Suppressor macrophage treated with lipopolysaccharide for 1 hour (primary cell): Measurements from ENCODE around the gene ADAMTS16.

Experiments used
- DNase-seq, 3 donors: peaks; one replicate each; pipeline ENCODE4 v3.0.0-alpha.2; 2020 to 2022

The ADAMTS16 gene

DNA sequence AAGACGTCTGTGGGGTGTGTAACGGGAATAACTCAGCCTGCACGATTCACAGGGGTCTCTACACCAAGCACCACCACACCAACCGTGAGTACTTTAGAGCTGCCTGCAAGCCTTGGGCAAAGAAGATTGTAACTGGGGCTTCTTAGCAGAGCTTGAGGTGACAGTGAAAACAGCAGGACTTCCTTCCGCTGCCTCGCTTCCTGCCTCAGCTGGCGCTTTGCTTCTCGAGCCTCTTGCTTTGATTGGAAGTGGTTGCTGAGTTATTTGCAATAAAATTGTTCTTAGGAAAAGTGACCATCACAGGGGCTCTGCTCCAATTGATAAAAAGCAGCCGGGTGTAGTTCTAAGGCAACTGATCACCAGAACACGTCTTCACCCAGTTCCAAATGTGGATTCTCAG is 99.1 kb downstream of the ADAMTS16 start:
- DNase-seq: no peak

DNA sequence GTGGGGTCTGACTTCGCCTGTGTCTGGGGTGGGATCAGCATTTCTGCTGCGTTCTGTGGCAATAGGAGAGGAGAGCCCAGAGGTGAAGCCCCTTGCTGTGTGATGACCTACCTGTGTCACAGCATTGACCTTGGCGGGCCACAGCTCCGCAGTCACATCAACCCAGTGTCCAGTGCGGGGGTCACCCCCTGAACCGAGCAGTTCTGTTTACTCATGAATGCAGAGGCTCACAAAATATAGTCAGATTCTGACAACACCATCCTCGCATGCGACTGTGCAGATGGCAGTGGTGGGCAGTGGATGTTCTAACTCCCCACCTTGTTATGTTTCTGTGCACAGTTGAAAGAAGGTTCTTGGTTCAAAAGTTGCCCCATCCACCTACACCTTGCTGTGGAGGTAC is 100.1 kb downstream of the ADAMTS16 start:
- no peak for DNase-seq

DNA sequence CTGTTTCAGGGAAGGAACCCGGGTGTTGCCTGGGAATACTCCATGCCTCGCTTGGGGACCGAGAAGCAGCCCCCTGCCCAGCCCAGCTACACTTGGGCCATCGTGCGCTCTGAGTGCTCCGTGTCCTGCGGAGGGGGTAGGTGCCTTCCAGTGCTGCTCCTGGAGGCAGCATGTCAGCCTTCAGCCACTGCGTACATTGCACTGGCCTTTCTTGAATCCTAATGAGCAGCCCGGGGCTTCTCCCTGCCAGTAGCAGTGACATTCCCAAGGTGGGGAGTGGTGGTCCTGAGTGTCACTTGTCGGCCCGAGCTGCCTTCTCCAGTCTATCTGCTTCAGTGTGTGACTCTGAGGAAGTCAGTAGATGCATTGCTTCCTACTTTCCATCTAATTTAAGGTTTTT is 101.9 kb downstream of the ADAMTS16 start:
- no peak for DNase-seq

DNA sequence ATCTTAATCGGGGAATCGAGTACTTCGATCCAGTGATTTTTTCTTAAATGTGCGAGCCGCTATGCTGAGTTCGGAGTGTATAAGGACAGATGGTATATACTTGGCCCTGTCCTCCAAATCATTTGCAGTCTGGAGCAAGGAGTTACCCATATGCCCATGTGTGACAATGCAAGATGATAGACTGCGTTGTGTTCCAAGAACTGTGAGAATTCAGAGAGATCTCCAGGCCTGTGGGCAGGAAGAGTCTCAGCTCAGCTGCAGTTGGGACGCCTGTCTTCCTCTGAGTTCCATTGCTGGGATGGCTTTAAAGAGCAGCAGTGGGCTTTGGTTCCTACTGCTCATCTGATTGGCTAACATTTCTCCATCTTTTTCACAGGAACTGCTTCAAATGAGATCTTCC is 106.6 kb downstream of the ADAMTS16 start:
- no peak for DNase-seq

DNA sequence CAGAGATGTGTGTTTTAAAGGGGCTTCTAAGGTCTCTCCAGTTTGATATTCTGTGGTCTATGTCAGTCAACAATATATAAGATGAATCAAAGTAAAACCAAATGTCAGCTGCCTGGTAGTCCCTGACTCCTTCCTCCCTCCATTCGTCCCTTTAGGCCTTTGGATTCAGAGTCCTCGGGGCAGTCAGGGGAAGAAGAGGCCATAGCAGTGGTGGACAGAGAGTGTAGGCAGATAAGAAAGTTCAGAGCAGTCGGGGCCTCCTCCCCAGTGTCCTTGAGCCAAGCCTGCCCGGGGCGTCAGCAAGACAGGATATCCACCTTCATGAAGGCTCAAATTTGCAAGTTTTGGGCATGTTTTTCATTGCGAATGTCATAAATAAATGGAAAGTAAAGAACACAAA is 110.6 kb downstream of the ADAMTS16 start:
- DNase-seq: no peak

DNA sequence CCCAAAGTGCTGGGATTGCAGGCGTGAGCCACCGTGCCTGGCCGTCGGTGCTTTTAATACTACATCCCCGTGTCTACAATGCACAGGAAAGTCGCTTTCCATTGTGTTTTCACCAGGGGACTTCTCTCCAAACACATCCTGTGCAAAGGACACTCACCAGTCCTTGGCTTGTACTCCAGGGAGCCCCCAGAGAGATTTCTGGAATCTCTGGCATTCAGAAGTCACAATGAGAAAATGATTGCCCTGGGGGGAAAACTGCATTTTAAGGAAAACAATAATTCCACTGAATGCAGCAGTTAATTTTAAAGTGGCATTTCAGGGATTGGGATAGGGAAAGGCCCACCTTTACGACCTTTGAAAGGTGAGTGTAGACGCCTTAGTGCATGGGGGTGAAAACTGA is 112.0 kb downstream of the ADAMTS16 start:
- DNase-seq: no peak

DNA sequence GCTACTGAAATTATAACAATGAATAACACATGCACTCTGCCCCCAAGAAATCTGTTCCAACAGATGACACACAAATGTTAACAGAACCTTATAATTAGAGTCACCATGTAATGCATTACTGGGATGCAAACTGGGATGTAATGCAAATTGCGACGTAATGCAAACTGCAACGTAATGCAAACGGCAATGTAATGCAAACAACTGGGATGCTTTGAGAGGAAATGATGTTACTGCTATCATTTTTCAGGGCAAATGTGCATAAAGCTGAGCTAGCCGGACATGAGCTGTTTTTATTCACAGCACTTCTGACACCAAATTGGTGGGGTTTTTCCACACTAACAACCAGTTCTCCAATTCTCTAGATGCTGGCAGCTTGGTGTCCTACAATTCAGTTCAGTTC is 117.2 kb downstream of the ADAMTS16 start:
- DNase-seq: no peak

DNA sequence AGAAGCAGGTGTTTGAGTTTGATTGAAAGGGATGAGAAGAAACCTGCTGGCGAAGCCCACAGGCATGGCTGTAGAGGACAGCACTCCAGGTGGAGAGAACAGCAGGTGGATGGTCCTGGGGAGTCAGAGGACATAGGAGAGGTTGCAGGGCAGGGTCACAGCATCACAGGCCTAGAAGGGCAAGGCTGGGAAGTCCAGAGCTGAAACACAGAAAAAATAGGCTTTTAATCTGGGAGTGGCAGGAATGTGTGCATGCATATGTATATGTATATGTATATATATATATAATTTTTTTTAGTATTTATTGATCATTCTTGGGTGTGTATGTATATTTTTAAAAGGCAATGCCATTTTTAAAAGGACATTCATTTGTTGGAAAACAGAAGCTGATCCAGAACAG is 118.4 kb downstream of the ADAMTS16 start:
- DNase-seq: no peak

DNA sequence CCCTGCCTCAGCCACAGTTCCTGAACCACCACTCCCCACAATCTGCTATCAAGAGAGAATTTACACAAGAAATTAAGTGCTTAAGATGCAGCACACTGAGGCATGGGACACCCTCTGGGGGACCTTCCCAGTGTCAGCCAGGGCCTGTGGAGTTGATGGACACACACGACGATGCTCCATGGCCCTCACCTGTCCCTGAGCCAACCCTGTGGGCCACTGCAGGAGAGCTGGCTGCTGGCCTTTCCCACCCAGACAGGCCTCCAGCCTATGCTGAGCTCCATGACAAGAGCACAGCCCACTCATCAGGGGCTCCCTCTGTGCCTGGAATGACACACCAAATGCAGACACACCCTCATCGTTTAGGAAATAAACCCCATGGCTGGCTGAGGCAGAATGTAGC is 124.6 kb downstream of the ADAMTS16 start:
- no peak for DNase-seq

DNA sequence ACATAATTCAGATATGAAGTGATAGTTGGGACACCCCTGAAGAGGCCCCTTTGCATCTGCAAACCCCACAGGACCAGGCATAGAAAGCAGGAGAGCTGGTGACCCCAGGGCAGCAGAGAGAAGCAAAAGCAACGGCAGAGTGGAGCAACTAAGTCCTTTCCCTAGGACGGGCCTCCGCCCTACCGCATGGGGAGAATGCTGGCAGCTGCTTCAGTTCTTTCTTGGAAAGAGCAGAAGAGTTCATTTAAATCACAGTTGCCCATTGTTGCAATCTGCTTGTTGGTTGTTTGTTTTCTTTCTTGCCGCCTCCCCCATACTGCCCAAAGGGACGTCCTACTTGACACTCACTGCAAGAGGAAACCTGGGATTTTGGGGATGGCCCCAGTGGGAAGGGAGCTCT is 126.2 kb downstream of the ADAMTS16 start:
- no peak for DNase-seq

DNA sequence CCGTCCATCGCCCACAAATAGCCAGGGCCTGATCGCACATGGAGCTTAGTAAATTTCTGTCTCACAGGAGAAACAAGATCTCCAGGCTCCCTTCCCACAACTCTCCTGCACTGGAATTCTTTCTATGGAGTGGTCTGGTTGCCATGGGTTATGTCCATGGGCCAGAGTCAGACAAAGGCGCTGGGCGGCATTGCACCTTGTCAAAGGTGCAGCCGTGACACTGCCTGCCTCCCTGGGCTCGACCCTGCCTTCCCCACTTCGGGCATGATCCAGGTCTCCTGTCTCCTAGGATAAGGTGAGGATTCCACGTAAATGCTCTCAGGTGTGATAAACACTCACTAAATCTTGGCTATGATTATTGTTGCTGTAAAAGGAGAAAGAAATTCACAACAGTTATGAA is 130.0 kb downstream of the ADAMTS16 start:
- no peak for DNase-seq

DNA sequence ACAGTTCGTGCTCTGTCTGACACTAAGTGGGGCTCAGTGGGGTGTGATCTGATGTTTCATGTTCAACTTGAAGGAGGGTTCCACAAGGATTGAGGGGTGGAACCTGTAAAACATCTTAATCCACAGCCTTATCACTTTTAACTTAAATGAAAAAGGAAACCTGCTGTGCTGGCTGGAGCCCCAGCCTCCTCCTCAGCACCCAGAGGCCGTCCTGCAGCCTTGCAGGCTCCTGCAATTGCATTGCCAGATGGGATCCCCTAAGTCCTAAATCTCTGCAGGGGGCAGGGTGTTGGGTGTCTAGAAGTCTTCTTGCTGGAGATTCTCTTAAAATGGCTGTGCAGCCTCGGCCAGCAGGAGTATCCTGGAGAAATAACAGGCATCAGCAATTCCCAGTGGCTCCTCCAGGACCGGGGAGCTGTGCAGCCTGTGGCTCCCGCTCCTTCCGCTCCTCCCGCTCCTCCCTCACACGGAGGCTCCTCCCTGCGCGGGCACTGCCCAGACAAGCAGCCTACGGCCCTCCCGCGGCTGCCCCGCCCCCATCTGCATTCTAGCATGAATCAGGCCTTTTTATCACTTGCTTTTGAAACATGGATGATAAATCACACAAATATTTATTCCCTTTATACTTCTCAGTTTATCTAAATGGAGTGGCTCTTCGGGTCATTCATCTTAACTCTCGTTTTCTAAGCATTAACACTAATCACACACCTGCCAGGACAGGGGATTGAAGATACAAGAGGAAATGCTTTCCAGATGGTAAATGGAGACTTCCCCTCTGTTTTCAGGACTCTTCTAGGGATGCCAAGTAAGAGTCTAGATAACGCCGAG is 131.0 kb downstream of the ADAMTS16 start:
- DNase-seq: no peak

DNA sequence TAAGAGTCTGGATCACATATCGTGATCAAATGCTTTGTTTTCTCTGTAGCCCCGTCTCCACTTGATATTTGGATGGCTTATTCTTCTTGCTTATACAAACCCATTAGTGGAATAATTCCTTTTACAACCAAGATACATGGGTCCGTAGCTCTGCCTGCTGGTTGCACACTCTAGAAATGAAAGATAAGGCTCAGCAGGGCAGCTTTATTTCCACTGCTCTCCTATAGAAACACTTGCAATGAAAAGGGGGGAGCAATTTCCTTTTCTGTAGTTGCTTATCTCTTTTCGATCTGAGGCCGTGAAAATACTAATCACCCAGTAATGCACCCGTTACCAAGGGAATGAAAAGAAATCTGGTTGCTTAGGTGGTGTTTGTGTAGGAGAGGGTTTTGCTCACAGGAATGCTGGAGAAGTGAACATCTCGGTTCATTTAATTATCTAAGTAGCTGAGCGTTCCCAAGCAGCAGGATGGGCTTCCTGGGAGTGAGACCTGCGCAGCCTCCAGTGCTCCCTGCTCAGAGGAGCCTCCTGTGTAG is 131.7 kb downstream of the ADAMTS16 start:
- no peak for DNase-seq

DNA sequence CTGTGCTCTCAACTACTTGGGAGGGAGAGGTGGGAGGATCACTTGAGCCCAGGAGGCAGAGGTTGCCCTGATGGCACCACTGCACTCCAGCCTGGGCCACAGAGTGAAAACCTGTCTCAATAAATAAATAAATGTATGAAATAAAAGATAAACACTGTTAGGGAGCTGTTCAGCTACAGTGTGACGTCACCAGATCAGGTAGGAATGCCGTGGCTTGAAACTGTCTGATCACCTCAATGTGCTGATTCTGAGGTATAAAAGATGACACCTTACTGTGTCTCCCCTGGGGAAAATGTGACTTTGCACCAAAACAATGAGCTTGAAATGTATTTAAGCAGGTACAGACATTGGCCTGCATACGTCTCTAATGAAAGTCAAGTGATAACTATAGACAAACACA is 133.3 kb downstream of the ADAMTS16 start:
- no peak for DNase-seq

DNA sequence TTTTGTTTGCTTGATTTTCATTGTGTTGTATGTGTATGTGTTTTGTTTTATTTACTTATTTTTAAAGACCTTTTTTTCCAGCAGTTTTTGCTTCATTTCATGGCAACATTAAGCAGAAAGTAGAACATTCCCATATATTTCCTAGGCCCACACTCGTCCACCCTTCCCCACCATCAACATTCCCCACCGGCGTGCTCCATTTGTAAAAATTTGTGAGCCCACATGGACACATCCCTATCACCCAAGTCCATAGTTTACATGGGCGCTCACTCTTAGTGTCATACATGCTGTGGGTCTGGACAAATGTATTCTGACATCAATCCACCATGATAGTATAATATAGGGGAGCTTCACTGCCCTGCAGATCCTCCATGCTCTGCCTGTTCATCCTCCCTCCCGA is 133.8 kb downstream of the ADAMTS16 start:
- no peak for DNase-seq

DNA sequence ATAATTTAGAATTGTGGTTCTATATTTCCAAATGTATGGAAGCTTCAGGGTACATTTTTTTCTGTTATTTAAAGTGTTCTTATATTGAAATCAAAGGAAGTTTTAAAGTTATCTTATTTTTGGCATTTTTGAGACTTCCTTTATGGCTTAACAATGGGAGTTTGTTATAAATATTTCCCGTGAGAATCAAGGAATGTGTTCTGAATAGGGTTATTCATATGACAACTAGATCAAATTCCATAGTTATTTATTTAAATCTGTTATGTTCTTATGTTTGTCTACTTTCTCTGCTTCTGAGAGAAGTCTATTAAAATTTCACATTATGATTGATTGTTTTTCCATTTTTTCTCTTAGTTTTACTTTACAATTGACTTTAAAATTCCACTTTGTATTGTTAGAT is 135.1 kb downstream of the ADAMTS16 start:
- no peak for DNase-seq

DNA sequence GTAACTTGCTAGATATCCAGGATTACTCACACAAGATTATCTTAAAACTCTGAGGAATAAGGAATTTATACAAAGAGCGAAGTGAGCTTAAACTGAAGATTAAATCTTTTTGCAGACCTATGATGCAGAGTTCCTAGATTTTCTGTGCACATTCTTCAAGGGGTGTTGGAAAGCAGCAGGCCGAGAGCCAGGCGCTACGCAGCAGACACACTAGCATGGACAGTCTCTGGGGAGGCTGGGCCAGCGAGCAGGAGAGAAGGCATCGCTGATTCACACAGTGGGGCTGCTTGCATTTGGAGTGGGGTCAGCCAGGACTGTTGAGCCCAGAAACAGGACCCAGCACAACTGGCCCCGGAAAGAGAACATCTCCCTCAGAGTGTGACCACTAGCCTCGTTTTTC is 136.3 kb downstream of the ADAMTS16 start:
- DNase-seq: no peak

DNA sequence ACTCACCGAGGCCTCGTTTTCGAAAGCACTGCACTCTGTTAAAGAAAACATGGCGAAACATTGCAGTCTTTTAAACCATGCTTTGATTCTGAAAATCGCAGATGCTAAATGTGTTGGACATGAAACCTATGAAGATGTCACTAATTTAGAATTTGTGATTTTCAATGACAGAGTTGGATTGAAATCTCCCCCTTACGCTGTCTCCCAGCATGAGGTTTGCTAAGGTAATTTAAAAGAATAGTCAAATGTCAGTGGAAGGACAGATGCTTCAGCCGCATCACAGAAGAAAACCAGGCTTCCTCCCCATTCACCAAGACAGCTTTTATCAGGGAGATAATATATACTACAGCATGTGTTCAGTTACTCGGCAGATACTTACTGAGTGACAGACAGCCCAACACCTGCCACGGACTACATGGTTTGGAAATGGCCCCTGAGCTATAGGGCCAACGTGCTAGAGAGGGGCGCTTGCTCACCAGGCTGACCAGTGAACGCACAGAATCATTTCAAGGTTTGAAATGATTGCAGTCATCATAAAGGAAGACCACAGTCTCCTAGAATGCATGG is 136.9 kb downstream of the ADAMTS16 start:
- DNase-seq: no peak

DNA sequence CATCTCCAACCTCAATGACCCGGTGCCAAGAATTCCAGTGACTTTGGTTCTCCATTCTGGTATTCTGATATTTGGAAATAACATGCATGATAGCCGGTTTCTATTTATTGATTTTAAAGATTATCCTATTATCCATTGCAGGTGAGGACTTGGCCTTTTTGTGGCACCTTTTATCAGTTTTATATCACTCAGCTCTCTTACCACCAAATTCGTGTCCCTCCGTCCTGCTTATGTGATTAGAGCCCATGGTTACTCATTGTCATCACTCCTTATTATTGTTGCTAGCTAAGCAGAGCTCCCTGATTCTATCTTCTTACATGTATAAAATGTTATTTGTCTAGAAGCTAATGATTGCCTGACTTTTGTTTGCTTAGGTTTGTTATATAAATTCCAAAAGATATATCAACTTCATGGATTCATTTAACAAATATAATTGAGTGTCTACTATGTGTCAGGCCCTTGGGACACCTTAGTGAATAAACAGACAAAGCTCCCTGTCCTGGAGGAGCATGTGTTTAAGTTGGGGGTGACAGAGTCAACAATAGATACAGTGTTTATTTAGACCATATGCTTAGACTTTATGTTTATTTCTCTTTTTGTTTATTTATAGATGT is 138.2 kb downstream of the ADAMTS16 start:
- no peak for DNase-seq

DNA sequence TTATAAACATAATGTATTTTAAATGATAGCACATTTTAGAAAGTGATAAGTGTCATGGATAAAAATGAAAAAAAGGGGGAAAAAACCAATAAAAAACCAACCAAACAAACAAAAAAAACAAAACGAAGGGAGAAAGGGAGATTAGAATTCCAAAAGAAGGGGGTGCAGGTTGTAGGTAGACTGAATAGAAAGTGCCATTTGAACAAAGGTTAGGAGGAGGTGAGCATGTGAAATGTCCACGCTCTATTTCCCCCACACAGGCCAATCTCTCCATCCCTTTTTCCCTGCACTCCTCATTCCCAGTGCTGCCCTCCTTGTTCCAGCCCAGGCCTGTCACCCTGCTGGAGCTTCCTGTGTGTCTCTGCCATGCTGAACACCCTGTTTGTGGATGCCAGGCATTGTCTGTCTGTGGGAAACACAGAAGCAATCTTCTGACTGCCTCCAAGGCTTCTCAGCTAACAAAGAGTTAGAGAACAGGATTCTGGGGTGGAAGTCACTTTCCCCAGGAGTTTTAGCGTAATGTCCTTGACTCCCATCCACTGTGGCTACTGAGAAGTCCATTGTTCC is 138.8 kb downstream of the ADAMTS16 start:
- DNase-seq: no peak

DNA sequence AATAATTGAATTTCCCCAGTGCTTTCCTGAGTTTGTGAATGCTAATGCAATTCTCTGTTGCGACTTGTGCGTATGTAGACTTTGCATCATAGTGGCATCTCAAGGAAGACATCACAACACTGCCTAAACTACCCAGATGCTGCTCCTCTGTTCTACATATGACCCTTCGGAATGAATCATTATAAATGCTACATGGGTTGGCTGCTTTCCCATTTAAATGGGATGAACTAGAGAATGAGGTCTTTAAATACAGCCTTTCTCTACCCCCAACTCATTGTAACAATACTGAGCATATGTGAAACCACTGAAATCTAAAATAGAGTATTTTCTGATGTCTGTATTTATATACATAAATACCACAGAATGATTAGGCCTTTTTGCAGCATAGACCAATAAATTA is 145.8 kb downstream of the ADAMTS16 start:
- no peak for DNase-seq

DNA sequence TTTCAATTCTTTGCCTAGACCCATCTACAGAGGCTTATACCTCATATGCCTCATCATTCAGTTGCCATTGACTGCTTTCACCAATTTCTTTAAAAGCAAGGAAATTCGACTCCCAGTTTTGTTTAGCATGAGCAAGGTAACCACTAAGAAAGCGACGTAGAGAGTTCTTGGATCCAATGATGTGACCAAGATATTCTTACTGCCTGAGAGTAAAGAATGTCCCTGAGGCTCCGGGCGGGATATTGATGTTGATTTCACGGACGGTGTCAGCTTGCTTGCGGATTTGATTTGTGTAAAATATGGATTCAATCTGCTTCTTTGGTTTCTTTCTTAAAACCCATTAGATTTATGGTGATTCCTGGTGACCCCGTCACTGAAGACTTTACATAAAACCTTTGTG is 147.3 kb downstream of the ADAMTS16 start:
- no peak for DNase-seq

DNA sequence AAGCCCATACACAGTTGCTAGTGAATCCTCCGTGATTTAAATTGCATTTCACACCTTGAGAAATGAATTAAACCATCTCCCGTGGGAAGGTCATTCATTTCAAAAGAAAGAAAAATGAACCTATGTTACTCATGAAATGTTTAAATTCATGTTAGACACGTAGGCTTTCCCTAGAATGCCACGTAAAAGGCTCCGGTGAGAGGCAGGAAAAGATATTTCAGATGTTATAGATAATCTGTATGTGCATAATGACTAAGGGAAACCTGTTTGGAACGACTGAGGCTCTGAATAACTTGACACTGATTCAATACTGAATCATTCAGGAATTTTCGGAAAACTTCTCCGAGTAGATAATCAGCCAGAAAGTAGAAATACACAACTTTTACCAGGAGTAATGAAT is 148.1 kb downstream of the ADAMTS16 start:
- no peak for DNase-seq

DNA sequence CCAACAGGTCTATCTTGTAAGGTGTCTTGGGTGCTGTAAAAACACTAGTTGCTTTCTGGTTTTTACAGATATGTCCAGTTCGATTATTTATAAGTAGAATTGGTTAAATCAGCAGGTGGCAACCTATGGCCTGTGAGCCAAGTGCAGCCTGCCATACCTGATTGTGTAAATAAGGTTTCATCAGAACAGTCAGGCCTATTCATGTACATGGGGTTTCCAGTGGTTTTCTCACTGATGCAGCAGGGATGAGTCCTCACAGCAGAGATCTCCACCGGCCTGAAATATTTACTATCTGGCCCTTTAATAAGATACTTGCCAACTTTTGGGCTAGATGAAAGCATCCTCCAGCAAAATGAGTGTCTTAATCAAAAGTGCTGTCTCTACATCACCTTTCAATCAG is 149.4 kb downstream of the ADAMTS16 start:
- no peak for DNase-seq
